SW480 (cell line): ENCODE results near the gene NKD2.
A peak's percentile ranks its signal among the peaks of the same experiment; 100 is the strongest.
"Not testable (repeated sequence)": the region's sequence is repeated elsewhere in the genome, so short reads cannot be mapped to it uniquely, and the experiment has no call there.

ENCODE experiments used
- DNase-seq: peaks from one replicate; pipeline ENCODE4 v3.0.0-alpha.2; 2016; ENCODE audit warnings: low spot score

The NKD2 gene

DNA sequence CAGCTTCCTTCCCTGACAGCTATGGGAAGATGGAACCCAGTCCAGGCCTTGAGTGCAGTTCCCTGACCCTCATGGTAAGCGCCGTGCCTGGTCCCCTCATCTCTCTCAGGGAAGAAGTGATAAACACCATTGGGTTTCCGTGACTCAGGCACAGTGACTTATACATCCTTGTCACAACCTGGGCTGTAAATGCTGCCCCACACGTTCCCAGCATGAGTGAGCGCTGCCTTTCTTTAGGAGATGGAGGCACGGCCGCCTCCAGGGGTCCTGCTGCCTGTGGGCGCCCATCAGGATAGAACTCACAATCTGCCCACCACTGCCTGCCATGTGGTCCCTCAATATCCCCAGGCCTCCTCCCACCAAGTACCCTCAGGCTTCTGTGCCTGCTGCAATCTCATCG lies 8.3 kb upstream of the NKD2 start:
- no peak for DNase-seq

DNA sequence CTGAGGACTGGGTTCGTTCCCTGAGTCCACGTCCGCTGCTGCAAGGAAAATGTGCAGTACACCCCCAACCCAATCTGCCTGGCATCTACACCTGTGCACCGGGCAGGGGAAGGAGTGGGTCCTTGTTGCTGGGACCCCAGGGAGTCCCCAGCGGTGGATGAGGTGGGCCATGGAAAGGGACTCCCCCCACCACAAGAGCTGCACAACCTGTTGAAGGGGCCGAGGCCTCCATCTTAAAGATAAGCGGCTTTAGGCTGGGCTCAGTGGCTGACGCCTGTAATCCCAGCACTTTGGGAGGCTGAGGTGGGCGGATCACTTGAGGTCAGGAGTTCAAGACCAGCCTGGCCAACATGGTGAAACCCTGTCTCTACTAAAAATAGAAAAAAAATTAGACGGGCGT lies 7.8 kb upstream of the NKD2 start:
- not testable (repeated sequence) for DNase-seq

DNA sequence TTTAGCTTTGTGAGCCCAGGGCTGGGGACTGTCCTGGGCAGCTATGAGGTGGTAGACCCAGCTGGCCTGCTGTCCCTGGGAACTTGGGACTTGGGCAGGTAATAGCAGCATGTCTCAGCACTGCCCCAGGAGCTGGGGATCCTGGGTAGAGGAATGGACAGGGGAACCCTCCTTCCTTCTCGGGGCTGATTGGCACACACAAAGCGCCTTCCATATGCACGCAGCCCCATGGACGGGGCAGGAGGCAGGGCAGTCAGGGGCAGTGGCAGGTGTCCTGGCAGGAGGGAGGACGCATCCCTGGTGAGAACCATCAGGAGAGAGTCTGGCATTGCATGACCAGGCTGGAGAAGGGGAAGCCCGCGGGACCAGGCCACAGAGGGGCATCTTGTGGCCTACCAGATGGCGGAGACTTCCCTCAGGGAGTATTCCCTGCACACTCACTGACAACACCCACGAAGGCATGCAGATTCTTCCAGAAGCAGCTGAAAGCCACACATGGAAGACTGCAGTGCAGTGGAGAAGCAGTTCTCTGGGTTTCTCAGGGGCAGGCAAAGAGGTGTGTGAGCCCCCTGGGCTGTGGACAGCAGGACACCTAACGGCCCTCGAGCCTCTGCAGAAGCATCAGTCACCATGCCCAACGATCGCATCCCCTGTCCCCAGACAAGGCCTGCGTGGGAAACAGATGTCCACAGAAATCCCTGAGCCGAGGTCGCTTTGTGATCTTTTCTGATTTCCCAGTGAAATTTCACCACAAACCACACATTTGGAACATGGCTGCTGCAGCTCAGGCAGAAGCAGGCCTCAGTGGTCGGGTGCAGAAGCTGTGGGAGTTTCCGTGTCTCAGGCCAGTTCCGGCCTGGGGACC lies 7.0 kb upstream of the NKD2 start:
- DNase-seq: no peak

GRCh38 chr5:1002271-1002546 lies 6.4 kb upstream of the NKD2 start:
- DNase-seq: no peak

DNA sequence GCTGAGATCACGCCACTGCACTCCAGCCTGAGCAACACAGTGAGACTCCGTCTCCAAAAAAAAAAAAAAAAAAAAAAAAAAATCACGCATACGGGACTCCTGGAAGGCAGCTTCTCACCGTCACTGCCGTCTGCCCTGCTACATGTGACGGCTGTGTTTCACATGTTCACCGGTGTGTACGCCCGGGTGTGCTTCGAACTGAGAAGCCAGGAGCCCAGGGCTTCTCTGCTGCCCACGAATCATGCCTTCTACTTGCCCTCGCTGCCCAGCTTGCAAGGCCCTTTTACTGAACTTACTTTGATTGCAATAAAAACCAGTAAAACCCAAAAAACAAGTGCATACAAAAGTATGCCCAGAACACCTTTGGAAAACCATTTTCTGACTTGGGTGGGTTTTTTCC lies 5.8 kb upstream of the NKD2 start:
- DNase-seq: peak; percentile 57

- DNase-seq: peak; percentile 100
These were observed 5.2 kb upstream of the NKD2 start for GRCh38 chr5:1003296-1003937.

- DNase-seq: peak; percentile 88
These were observed 3.9 kb upstream of the NKD2 start for GRCh38 chr5:1004461-1005248.

- DNase-seq: no peak
These were observed 3.3 kb upstream of the NKD2 start for GRCh38 chr5:1005249-1005851.

DNA sequence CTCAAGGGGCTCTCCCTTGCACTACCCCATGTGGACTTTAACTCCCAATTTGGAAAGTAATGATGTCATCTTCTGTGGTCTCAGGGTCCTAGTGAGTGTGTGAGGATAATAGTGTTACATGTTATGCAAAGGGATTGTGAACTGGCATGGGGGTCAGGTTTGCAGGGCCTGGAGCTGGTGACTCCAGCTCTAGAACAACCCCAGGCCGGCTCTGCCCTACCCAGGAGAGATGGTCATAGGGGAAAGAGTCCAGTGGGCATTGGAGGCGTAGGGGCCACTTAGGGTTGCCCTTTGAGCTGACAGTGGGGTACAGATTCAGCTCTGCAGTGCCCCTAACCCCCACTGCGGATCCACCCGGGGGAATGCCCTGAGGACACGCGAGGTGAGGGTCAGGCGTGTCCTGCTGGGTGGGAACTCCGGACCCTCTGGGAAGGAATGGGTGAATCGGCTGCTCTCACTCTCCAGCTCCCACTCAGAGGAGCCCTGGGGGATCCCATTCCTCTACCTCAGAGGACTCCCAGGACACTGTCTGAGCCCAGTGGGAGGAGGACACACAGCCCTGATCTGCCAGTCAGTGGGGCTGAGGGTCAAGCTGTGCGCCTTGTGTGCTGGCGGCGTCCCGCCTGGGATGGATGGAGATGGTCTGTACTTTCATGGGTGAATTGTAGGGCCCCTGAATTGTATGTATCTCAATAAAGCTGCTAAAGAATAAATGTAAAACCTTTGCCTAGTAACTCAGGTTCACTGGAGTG lies 2.5 kb upstream of the NKD2 start:
- DNase-seq: no peak

DNA sequence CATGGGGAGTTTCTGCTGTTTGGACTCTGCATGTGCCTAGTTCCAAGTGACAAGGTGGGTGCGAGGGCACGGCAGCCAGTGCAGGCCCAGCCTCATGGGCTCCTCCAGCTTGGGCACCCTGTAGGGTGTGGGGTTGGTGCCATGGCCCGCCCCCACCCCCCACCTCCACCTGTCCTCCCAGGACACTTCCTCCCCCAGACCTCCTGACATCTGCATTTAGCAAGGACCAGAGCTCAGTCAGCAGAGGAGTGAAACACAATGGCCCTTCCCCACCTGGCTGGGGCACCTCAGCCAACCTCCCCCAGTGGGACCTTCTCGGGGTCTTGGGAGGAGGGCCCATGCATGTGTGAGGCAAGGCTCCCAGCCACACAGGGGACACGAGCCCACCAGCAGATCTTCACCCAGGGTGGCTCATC lies 1.9 kb upstream of the NKD2 start:
- no peak for DNase-seq

- DNase-seq: no peak
These were observed 1.4 kb upstream of the NKD2 start for GRCh38 chr5:1007221-1007680.

DNA sequence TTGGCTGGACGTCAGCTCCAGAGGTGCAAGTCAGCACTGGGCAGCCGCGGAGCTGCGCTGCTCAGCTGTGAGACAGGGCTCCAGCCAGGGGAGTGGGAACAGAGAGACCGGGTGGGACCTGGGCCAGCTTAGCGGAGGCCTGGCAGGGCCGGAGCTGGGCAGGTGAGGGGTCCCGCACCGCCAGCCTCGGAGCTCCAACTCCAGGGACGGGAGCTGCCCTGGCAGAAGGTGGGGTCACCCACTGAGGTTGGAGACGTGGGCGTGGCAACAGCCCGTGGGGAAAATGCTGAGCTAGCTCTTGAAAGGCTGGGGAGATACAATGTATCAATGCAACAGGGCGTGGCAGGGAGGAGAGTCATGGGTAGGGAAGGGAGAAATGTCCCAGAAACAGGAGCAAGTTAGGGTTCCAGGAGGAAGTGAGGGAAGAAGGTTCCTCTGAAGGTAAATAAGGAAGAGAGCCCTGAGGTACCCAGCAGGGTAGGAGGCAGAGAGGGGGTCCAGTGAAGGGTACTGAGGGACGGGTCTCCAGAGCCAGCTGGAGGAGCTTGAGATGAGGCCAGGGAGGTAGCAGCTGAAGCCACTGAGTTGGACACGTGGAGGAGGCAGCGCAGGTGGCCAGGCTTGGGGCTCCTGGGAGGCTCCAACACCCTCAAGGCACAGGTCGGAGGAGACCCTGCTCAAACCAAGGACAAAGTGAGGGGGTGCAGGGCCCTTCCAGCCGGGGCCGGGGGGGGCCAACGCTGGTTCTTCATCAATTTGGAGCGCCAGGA lies 736 bp upstream of the NKD2 start:
- peak; percentile 71 for DNase-seq

GRCh38 chr5:1009359-1010180 lies 968 bp downstream of the NKD2 start:
- DNase-seq: no peak

GRCh38 chr5:1010181-1010510 lies 1.5 kb downstream of the NKD2 start:
- peak; percentile 75 for DNase-seq

DNA sequence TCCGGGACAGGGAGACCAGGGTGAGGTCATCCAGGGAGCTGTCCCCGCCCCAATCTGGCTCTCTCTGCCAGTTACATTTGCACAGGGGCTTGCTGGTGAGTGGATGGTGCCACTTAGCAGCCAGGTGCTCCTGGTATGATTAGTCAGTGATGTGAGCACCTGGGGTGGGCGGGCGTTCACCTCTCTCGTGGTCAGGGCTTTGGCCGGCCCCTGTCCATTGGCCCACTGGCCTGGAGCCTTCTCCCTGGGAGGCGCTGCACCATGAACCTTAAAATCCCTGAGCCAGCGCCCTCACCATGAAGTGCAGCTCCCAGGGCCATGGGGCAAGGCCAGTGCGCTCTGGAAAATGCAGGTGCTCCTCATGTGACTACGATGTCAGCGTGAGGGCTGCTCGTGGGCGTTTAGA lies 2.0 kb downstream of the NKD2 start:
- DNase-seq: peak; percentile 69

- DNase-seq: peak; percentile 67
These were observed 2.6 kb downstream of the NKD2 start for GRCh38 chr5:1011226-1011631.

DNA sequence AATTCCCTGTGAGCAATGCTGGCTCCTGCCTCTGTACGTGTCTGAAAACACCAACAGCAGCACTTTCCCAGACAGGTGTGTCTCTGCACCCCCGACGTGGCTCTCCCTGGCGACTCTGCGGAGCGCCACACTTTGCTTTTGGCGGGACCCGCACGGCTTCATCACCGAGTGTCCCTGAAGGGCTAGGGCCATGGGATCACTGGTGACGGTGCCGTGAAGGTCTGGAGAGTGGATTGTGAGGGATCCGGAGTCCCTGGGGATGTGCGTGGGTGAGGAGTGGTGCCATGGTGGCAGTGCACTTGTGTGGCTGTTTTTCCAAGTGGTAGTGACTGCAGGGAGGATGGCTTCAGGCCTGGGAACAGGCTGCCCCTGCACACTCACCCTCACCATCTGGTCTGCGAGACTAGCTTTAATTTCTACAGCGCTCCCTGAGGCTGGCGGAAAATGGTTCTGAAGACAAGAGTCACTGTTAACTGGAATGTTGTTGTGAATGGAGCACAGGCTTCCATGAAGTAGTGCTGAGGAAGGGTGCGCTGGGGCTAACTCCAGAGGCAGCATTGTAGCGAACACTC lies 3.2 kb downstream of the NKD2 start:
- DNase-seq: no peak

DNA sequence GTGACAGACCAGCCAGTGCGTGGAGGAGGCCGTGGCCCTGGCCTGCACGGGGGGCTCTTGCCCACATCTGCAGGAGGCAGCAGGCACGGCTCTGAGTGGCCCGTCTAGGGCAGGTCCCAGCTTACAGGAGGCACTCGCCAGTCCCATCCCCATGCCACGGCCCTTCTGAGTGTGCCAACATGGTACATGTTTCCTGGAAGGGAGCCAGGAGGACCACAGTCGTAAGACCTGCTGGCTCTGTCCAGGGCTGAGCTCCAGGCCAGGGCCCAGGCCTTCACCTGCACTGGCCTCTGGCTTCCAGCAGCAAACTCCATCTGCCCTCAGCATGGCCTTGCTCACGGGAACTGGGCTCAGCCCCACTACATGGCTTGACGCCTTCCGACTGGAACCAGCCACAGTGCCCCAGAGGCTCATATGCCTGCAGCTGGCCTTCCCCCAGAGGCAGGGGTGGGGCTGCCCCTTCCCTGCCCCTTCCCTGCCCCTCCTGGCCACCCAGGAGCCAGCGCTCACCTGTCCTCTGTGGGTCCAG lies 3.8 kb downstream of the NKD2 start:
- no peak for DNase-seq

DNA sequence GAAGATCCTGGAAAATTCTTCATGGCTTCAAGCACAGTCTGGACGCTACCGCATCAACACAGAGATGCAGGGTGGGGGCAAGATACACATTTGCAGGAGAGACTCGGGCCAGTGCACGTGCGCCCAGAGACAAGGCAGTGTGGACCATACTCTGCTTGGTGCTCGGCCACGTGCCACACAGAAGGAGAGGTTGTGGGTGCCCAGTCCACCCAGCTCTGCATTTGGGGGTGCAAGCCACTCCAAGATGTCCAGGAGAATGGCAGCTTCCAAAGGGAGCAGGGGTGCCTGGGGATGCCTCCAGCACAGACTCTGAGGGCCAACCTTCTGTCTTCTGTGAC lies 4.3 kb downstream of the NKD2 start:
- DNase-seq: no peak
